ENCODE results near the gene TRABD2A. TPM values are rescaled to one million over a fixed set of nuclear protein-coding genes. Genes with fewer than 3 reads are reported as not detected.

TRABD2A gene
- total RNA-seq, 1 experiment from 2014 or later: 4.6 TPM

DNA sequence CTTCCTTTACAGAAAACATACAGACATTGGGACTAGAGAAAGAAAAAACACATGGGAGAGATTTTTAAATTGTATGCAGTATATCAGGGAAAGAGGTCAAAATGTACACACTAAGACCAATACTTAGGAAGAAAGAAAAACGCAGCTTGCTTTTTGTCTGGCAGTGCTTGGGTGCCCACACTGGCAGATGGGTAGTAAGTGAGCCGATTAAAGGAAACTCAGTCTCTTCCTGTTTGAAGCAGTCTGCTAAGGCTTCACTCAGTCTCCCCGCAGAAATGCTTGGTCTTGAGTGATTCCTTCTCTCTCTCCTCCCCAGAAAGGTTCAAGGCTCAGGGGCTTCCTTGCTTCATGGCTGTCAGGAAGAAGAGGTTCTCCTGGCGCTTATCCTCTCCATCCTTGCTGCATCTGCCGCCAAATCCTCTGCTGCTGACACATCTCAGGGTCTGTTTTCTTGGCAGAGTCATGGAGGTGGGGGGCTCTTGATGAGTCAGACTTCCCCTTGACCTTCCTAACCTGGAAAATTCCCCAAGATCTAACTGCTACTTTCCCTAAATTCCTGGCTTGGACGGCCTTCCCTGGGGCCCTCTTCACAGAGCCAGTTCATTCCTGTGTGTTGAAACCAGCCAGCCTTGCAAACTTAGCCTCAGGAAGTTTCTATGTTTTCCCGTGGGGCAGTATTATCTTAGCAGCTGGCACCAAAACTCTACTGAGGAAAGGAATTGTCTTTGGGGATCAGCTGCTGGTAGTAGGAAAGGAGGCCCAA is 14.1 kb upstream of the TRABD2A start:
- ChIA-PET CTCF (interaction anchor here (1.6 to 1.7 kb wide), 2 partner anchors 13 to 31 kb away, joined by 7 to 9 read pairs; no protein-coding TSS in a partner anchor), POLR2A (no interaction called here), RAD21 (ENCODE audit: low non-redundant PET in 1 of 2, low total read pairs in 2 of 2, uncharacterized antibody in 2 of 2, unreplicated experiment in 2 of 2) (no interaction called here)
- no peak for TF ChIP-seq EZH2 (IDR thresholded peaks at IDR 0.05)
- TF ChIP-seq ELF1 (IDR thresholded peaks at IDR 0.05; ENCODE audit: borderline replicate concordance, low read depth): no peak
- TF ChIP-seq, protein P1, sequence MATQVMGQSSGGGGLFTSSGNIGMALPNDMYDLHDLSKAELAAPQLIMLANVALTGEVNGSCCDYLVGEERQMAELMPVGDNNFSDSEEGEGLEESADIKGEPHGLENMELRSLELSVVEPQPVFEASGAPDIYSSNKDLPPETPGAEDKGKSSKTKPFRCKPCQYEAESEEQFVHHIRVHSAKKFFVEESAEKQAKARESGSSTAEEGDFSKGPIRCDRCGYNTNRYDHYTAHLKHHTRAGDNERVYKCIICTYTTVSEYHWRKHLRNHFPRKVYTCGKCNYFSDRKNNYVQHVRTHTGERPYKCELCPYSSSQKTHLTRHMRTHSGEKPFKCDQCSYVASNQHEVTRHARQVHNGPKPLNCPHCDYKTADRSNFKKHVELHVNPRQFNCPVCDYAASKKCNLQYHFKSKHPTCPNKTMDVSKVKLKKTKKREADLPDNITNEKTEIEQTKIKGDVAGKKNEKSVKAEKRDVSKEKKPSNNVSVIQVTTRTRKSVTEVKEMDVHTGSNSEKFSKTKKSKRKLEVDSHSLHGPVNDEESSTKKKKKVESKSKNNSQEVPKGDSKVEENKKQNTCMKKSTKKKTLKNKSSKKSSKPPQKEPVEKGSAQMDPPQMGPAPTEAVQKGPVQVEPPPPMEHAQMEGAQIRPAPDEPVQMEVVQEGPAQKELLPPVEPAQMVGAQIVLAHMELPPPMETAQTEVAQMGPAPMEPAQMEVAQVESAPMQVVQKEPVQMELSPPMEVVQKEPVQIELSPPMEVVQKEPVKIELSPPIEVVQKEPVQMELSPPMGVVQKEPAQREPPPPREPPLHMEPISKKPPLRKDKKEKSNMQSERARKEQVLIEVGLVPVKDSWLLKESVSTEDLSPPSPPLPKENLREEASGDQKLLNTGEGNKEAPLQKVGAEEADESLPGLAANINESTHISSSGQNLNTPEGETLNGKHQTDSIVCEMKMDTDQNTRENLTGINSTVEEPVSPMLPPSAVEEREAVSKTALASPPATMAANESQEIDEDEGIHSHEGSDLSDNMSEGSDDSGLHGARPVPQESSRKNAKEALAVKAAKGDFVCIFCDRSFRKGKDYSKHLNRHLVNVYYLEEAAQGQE (IDR thresholded peaks at IDR 0.05; ENCODE audit: low read depth): no peak
- no peak for TF ChIP-seq RAD21 (IDR thresholded peaks at IDR 0.05; ENCODE audit: low read depth)
- Histone ChIP-seq H3K4me1 (ENCODE audit: control insufficient read depth in 1 of 2, insufficient read depth in 2 of 2, low read length in 2 of 2) (peaks cover 0 to 29% of the 10 kb centered on the region in 2 experiments; a peak in 2 of 4 replicates), H4K20me1 (ENCODE audit: insufficient read depth) (no peaks in the 10 kb centered on the region), H3K36me3 (ENCODE audit: control insufficient read depth in 1 of 2, insufficient read depth in 2 of 2, low read length in 2 of 2) (no peaks in the 10 kb centered on the region), H3K27ac (ENCODE audit: low read depth, low read length) (no peak overlapping the region), H3K79me2 (ENCODE audit: insufficient read depth, low read length) (no peaks in the 10 kb centered on the region), H2AFZ (ENCODE audit: low read depth, low read length, poor library complexity, severe bottlenecking) (peak overlapping the region; percentile 38), H3K4me2 (ENCODE audit: low read length) (no peak overlapping the region), H3K9me2 (ENCODE audit: insufficient read depth) (no peaks in the 10 kb centered on the region), H3K9ac (ENCODE audit: low read length) (no peak overlapping the region), H3K4me3 (replicated peaks in 1 of 2; ENCODE audit: low read depth in 1 of 2, low read length in 2 of 2) (no peak overlapping the region), H3K9me3 (ENCODE audit: control insufficient read depth in 1 of 2, insufficient read depth in 1 of 2, low read depth in 1 of 2, low read length in 2 of 2) (no peaks in the 10 kb centered on the region), H3K27me3 (ENCODE audit: insufficient read depth, low read length) (no peaks in the 10 kb centered on the region)
- ATAC-seq (no peak), DNase-seq (ENCODE audit: low read depth, low spot score) (no peak)
- intact Hi-C loops (cut with micrococcal nuclease): no loop called here
- no TSS peak for BruUV-seq (replicated peaks)
